Endothelial cell of umbilical vein (primary cell): ENCODE results near the gene PLXNB2.

Source experiments
- MAX ChIP-seq: IDR thresholded peaks from 2 replicates; pipeline ENCODE4 v1.6.1; 2011; ENCODE audit not compliant: insufficient read depth, insufficient read length
- POLR2A ChIP-seq: IDR thresholded peaks from 2 replicates; pipeline ENCODE4 v1.6.1; 2012; ENCODE audit warnings: low read depth, mild to moderate bottlenecking, control low read depth, low read length
- POLR2AphosphoS5 ChIP-seq: IDR thresholded peaks from 2 replicates; pipeline ENCODE4 v1.6.1; 2012; ENCODE audit warnings: low read depth, mild to moderate bottlenecking, control low read depth, low read length, moderate library complexity; ENCODE audit not compliant: insufficient read depth
- TF ChIP-seq, protein P1 (sequence below), 2 donors: IDR thresholded peaks; 1 replicate in 1 of 2; 2 replicates in 1 of 2; pipeline ENCODE4 v1.5.1; 2011; ENCODE audit warnings: low read length in 2 of 2, mild to moderate bottlenecking in 2 of 2, moderate library complexity in 2 of 2, control low read depth in 1 of 2, inconsistent platforms in 1 of 2, low read depth in 1 of 2; ENCODE audit not compliant: insufficient read depth in 1 of 2; ENCODE audit errors: extremely low read depth in 1 of 2

GRCh38 chr22:50301581-50301991 lies 5.9 kb downstream of the PLXNB2 start:
- TF ChIP-seq MAX (no peak), POLR2AphosphoS5 (no peak), POLR2A (no peak)
- TF ChIP-seq, protein P1, sequence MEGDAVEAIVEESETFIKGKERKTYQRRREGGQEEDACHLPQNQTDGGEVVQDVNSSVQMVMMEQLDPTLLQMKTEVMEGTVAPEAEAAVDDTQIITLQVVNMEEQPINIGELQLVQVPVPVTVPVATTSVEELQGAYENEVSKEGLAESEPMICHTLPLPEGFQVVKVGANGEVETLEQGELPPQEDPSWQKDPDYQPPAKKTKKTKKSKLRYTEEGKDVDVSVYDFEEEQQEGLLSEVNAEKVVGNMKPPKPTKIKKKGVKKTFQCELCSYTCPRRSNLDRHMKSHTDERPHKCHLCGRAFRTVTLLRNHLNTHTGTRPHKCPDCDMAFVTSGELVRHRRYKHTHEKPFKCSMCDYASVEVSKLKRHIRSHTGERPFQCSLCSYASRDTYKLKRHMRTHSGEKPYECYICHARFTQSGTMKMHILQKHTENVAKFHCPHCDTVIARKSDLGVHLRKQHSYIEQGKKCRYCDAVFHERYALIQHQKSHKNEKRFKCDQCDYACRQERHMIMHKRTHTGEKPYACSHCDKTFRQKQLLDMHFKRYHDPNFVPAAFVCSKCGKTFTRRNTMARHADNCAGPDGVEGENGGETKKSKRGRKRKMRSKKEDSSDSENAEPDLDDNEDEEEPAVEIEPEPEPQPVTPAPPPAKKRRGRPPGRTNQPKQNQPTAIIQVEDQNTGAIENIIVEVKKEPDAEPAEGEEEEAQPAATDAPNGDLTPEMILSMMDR (IDR thresholded peaks at IDR 0.05; ENCODE audit: extremely low read depth in 1 of 2, insufficient read depth in 1 of 2, low read depth in 1 of 2, low read length in 2 of 2) = no peak
